Stimulated activated CD8-positive, alpha-beta memory T cell treated with anti-CD3 and anti-CD28 coated beads, Interleukin-15, amount 100 ng/mL, for 4 hours (primary cell): ENCODE measurements around the gene RSPH6A.

Source experiments
- DNase-seq, 2 donors: peaks; one replicate each; pipeline ENCODE4 v3.0.0-alpha.2; 2020; ENCODE audit warnings: low read depth in 2 of 2

The RSPH6A gene

DNA sequence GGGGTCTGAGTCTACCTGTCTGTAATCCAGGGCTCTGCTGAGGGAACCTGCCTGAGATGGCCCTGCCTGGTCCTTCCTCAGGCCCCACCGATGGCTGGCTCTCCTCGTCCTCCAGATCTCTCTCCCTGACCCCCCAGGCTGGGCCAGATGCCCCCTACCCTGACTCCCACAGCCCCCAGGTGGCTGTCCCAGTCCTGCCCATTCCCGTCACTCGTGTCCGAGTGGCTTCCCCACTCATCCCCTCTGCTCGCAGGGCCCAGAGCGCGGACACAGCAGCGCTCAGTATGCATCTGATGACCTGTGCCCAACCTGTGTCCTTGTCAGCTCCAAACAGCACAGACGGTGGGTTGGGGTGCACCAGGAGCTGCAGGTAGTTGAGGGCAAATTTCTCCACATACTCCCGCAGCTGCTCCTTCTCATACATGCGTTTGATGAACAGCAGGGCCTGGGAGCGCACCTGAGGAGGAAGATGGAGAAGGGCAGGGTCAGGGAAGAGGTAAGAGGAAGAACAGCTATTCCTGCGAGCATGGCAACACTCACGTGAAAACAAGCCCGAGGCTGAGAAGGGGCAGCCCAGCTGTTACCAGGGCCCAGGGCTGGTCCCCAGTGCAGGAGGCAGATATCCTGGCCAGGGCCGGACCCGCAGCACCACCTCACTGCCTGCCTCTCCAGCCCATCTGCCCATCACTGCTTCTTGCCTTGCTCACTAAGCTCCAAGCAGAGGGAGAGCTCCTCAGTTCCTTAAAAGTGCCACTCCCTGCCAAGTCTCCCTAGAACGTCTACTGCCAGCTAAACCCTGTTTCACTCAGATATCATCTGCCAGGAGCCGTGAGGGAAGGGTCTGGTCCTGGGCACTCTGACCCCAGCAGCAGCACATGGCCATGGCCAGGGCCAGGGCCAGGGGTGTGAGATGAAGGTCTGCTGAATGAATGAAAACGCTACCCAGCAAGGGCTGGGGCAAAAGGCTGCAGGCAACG lies 11.1 kb upstream of the RSPH6A start:
- DNase-seq: no peak

DNA sequence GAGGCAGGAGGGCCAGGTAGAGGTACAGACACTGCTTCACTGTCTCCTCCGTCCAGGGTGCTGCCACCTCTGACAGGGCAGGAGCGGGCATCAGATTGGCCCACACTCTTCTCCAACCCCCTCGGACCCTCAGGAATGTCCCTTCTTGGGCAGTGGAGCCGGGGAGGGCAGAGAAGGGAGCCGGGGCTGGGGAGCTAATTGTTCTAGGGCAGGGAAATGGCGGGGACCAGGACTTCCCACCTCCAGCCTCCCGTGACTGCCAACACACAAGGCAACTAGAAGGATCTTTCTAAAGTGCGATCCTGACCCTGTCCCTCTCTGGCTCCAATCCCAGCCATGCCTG lies 10.1 kb upstream of the RSPH6A start:
- DNase-seq: no peak

DNA sequence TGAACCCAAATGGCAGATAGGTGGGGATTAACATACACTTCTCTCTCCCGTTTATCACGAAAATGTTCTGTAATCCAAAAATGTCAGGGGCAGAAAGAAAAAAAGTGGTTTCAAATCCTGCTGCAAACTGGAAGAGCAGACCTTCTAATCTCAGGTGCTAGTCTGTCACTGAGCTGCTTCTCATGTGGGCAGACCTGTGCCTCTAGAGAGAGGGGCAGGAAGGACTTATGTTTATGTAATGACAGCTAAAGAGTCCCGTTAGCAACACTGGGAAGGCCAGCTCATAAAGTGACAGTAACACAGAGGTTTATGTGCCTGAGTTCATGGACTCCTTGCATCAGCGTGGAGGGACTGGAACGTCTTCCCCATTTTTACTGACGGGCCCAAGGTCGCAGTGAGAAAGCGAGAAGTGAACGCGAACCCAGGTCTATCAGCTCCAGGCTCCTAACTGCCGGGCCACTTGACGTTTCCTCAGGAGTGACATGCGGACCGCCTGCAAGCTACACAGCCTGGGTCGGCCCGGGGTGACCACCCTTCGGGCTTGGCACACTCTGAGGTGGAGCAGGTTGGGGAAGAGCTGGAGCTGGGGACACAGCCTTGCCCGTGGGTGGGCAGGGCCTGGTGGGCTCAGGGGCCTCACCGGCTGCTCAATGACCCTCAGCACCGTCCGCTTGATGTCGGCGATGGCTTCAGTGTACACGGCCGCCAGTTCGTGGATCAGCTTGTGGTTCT lies 9.6 kb upstream of the RSPH6A start:
- DNase-seq: no peak

DNA sequence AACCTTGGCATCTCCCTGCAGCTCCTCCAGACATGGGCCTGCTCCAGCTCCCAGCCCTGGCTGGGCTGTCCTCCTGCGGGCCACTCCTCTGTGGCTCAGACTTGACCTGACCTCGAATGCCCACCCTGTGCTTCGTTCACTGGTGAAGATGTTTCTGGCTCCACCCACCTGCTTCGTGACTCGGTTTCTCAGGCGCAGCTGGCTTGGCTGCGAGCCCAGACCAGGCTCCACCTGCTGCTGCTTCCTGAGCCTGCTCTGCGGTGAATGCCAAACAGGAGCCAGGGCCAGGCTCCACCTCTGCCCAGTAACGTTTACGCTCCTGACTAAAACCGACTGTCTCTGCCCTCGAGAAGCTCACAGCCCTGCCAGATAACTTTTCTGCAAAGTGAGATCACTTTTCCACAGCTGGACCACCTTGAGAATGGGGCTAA lies 8.9 kb upstream of the RSPH6A start:
- DNase-seq: no peak

DNA sequence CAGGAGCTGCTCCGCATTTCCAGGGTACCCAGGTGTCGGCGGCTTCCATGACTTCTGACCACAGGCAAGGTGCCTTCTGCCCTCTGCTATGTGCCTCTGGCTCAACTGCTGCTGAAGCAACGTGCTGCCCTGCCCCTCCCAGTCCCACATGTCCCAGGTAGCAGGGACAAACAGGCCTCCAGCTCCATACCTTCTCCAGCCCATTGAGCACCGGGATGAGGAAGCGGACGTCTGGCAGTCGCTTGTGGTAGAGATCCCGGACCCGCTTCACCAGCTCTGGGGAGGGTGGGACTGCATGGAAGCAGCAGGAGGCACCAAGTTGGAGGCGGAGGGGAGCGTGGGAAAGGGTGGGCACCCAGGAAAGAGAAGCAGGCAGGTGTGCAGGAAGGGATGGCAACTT lies 8.1 kb upstream of the RSPH6A start:
- DNase-seq: no peak

DNA sequence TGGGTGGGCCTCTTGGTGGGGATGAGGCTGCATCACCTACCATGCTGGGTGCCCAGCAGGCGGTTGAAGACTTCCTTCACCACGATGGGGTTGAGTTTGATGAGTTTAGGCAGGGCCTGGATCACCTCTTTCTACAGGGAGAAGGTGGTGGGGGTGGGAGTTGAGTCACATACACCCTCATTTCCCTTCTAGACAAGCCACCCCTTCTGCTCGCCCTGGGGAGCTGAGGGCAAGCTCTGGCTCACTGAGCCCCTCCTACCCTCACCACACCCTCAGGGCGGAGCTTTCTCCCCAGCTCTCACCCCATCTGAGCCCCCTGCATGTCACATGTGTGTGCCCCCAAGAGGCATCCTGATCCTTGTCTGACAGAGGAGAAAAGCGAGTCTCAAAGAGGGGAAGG lies 7.6 kb upstream of the RSPH6A start:
- DNase-seq: no peak

DNA sequence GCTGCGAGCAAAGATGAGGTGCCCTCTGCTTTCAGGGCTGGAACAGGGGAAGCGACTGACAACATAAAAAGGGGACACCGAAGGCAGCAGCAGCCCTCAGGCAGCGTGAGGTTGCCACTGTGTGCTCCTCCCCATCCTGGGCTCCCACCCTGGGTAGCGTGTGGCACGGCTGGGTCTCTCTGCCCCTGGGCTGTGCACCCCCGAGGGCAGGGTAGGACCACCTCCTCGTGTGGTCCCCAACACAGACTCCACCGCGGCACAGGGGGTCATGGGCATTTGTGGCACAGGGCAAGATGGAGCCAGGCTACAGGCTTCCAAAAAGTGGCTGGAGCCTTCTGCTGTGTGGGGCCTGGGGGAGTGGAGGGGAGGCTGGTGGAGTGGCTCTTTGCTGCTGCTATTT lies 6.5 kb upstream of the RSPH6A start:
- no peak for DNase-seq

DNA sequence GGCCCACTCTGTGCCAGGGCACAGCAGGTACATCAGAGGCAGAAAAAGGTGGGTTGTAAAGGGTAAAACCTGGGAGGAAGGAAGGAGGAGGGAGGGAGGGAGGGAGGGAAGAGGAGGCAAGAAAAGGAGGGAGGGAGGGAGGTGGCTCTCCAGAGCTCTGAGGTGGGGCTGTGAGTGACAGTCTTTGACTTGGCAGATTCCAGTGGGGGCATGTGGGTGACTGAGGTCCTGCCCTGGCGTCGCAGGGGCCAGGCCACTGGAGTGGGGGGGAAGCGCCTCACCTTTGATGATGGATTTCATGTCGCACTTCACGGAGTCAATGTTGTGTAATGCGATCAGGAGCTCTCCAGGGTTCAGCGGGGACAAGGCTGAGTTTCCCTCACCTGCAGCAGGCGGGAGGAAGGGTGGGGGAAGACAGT lies 6.0 kb upstream of the RSPH6A start:
- DNase-seq: no peak

DNA sequence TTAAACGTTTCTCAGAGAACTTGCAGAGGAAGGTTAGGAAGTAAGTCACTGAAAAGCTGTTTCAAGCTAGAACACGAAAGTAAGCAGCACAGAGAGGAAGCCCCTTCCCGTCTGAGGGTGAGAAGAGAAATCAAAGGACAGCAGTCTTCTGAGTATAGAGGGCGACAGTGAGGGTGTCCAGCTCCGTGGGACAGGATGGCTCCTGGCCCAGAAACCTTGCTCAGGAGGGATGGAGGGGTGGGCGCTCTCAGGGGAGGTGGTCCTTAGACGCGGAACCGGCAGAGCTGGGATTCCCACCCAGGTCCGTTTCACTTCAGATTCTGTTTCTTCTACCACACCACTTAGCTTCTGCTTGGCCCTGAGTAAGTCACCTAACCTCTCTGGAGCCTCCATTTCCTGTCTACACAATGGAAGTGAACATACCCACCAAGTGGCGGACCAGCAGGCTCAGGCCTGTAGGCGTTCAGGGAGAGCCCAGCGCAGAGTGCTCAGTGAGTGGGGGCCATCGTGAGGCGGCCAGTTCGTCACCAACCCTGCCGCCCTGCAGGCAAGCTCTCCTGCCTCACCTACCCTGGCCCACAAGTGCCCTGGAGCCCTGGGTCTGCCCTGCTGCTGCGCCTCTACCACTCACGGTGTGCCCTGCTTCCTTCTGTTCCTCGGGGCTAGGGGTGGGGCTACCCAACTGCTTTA lies 5.5 kb upstream of the RSPH6A start:
- no peak for DNase-seq

DNA sequence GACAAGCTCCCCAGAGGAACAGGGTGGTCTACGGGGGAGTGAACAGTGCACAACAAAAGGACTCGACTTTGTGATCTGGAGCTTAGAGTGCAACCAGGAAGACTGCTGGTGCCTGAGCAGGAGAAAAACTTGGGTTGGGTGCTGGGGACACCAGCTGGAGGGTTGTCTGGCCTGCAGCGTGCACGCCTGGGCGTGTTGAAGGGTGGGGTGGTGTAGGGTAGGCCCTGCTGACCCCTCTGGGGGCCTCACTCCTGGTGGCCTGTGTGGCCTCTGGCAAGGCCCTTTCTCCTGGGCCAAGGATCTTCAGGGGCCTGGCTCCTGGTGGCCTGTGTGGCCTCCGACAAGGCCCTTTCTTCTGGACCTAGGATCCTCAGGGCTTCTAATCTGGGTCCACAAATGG lies 4.7 kb upstream of the RSPH6A start:
- DNase-seq: no peak

DNA sequence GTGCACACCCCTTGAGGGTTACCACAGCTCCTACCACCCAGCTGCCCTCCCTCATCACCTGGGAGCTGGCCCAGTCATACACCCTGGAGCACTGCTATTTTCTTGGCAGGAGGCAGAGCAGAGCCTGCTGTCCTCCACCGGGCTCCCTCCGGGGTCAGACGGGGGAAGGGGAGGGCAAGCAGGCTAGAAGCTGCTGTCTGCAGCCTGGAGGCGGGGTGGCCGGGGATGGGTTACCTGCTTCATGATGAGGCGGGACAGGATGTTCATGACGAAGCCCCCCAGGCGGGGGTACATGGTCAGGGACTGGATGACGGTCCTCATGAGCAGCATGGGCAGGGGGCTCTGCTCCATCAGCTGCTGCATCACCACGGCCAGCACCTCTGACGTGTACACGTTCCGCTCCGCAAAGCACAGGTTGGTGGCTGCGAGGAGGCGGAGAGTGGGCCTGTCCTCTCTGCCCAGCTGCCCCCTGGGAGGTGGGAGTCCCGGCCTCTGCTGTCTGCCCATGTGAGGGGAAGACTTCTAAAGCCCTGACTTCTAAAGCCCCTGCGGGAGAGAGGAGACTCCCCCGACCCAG lies 2.7 kb upstream of the RSPH6A start:
- DNase-seq: no peak

DNA sequence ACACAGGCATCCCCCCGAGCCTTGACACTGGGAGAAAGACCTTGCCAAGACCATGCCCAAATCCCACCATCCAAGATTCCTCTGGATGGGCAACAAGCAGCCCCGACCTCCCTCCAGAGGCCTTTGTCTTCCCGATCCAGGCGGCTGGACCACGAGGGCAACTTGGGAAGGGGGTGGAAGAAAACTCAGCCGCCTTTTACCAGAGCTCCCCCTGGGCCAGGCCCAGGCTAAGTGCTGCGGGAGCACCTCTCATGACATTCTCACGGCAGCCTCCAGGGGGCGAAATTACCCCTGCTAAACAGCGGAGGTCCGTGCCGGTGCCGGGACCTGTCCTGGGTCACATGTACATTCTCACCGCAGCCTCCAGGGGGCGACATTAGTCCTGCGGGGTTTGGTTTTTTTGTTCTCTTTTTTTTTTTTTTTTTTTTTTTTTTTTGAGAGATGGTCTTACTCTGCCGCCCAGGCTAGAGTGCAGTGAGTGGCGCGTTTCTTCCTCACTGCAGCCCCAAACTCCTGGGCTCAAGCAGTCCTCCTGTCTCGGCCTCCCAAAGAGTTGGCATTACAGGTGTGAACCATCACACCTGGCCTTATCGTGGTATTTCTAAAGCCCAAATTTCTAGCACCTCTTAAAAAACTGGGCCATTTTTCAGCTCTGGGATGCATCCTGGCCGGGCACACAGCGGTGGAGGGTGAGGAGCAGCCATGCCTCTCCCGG lies 2.1 kb upstream of the RSPH6A start:
- DNase-seq: peak; percentile 85 to 91

DNA sequence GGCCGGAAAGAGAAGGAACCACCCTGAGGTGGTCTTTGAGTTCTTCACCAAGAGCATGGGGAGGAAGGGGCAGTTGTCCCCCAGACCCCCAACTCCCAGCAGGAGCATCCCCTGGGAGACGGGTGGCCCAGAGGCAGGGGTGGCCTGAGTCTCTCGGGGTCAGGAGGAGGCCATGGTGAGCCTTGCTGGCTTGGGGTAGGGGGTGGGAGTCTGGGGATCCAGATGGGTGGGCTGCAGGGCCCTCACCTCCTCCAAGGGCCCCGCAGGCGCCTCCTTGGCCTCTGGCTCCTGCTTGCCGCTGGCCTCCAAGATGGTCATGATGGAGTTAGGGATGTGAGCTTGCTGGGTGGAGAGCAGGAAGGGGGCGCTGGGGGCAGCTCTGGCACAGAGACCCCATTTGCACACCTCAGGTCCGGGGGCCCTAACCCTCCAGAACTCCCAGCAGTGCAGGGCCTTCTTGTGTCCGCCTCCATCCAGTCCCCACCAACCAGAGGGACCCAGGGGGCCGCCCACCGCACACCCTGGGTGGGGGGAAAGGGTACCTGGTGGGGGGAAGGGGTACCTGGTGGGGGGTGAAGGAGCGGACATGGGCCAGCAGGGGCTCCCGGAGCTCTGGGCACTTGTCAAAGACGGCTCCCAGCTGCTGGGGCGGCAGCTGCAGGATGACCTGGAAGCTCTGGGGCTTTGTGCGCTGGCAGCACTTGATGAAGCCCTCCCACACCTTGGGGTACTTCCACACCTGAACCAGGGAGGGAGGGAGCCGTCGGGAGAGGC lies 1.3 kb upstream of the RSPH6A start:
- DNase-seq: no peak

DNA sequence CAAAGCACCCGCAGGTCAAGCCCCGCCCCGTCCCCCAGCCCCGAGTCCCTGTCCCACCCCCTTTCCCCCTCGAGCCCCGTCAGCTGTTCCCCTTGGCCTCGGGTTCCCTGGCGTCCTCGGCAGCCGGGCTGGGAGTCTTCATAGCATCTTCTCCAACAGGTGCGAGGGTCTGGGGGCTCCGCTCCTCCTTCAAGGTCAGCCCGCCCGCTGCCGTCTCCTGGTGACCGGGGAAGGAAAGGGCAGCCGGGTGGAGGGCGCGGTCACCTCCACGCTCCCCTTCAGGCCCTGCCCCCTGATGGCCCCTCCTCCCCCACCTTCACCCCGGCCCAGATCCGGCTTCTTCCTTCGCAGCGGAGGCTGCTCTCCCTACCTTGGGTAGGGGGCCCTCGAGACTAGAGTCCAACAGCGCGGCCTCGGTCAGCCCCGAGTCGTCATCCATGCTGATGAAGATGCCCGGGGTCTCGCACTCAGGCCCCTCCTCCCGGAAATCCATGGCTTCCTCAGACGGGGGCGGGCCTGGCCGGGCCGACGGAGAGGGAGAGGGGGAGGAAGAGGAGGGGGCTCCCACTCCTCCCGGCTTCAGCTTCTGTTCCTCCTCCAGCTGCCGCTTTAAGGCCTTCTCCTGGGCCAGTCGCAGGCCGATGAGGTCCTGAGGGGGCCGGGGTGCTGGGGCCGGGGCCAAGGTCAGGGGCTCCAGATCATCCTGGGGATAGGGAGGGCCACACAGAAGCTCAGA lies 541 bp upstream of the RSPH6A start:
- DNase-seq: no peak

DNA sequence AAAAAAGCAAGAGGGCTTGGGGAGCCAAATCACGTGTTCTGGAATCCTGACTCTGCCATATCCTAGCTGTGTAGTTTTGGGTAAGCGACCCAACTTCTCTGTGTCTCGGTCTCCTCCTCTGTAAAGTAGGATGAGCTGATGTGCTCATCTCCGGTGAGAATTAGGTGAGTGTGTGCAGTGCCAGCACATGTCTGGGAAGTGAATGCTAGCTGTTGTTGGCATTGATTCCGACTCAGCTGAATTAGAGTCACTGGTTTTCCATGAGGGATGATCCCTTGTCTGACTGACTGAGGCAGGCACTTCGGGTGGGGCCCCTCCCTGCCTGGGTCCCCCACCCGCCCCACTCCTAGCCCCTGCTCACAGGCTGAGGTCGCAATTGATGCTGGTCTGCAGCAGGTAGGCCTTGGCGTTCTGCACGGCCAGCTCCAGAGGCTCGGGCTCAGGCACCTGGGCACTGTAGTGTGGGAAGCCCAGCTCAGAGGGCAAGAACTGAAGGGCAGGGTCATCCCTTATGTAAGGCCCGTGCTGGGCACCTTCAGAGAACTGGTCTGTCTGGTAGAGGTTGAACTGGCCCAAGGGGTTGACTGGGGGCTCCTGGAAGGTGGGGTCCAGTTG lies 835 bp downstream of the RSPH6A start:
- no peak for DNase-seq

DNA sequence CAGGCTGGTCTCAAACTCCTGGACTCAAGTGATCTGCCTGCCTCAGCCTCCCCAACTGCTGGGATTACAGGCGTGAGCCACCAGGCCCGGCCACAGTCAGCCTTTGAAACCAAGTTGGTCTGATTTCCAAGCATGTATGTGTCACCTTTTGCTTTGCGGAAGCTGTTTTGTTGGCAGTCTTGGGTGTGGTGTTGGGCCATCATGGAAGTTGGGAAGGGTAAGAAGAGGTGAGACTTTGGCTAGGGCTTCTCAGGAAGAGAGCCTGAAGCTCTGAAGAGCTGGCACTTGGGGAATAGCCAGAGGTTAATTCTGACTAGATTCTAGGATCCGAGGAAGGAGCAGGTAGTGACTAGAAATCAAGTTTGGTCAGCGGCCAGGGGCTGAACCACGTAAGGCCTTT lies 2.8 kb downstream of the RSPH6A start:
- no peak for DNase-seq

DNA sequence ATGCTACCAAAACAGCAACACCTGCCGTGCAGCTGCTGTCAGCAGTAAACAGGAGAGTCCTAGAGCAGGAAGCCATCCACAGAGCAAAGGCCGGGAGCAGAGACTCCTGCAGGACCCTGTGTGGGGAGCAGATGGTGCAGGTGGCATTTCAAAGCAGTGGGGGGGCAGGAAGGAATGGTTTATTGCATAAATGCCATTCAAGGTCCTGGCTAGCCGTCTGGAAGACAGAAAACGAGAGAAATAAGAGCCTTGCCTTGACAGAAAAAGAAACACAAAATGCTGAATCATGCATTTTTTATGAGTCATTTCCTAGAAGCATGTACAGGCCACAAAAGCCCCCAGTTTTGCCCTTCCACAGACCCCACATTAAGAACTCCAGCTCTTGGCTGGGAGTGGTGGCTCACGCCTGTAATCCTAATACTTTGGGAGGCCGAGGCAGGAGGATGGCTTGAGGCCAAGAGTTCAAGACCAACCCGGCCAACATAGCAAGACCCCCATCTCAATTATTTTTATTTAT lies 5.4 kb downstream of the RSPH6A start:
- DNase-seq: no peak

DNA sequence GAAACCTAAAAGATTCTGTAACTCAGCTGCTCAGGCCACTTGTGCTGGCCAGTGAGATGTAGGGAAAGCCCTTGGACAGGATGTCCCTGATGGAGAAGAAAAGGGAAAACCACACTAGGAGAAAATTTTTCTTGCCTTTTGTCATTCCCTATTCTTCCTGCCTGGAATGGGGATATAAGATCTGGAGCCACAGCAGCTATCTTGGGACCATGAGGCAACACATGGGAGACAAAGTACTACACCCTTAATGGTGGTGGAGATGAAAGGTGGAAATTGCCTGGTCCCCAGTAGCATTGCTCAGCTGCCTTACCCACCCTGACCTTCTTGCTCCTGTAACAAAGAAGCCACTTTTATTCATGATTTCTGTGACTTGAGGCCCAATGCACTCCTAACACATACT lies 9.4 kb downstream of the RSPH6A start:
- DNase-seq: no peak

DNA sequence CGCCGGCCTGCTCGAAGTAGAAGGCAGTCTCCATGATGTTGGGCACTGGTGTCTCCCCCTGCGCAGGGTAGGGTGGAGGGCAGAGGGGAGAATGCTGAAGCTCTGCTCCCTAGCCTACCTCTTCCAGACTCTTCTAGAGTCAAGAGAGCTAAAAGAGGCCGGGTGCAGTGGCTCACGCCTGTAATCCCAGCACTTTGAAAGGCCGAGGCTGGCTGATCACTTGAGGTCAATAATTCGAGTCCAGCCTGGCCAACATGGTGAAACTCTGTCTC lies 10.2 kb downstream of the RSPH6A start:
- no peak for DNase-seq
